ENCODE results near the gene MBD3L3.
A peak's percentile ranks its signal among the peaks of the same experiment; 100 is the strongest.
"Not testable (repeated sequence)": the region's sequence is repeated elsewhere in the genome, so short reads cannot be mapped to it uniquely, and the experiment has no call there.

MBD3L3 gene

GRCh38 chr19:7063764-7064418 lies 5.4 kb upstream of the MBD3L3 start:
- DNase-seq (ENCODE audit: extremely low read depth in 1 of 2, low read depth in 1 of 2), result no peak

- DNase-seq (ENCODE audit: extremely low read depth in 1 of 2, low read depth in 1 of 2), result no peak
These were observed 4.9 kb upstream of the MBD3L3 start for GRCh38 chr19:7063339-7063738.

- DNase-seq (ENCODE audit: extremely low read depth in 1 of 2, low read depth in 1 of 2), result not testable (repeated sequence)
These were observed 1.5 kb upstream of the MBD3L3 start for GRCh38 chr19:7059977-7060376.

GRCh38 chr19:7056371-7056770 lies 2.1 kb downstream of the MBD3L3 start:
- DNase-seq (ENCODE audit: extremely low read depth in 1 of 2, low read depth in 1 of 2), result not testable (repeated sequence)

- not testable (repeated sequence) for DNase-seq (ENCODE audit: extremely low read depth in 1 of 2, low read depth in 1 of 2)
These were observed 2.8 kb downstream of the MBD3L3 start for GRCh38 chr19:7055679-7056078.

- DNase-seq (ENCODE audit: extremely low read depth in 1 of 2, low read depth in 1 of 2), result not testable (repeated sequence)
These were observed 3.7 kb downstream of the MBD3L3 start for GRCh38 chr19:7054635-7055368.

- DNase-seq (ENCODE audit: extremely low read depth in 1 of 2, low read depth in 1 of 2), result not testable (repeated sequence)
These were observed 5.6 kb downstream of the MBD3L3 start for GRCh38 chr19:7052896-7053295.

GRCh38 chr19:7051421-7051820 lies 7.1 kb downstream of the MBD3L3 start:
- DNase-seq (ENCODE audit: extremely low read depth in 1 of 2, low read depth in 1 of 2), result not testable (repeated sequence)

- not testable (repeated sequence) for DNase-seq (ENCODE audit: extremely low read depth in 1 of 2, low read depth in 1 of 2)
These were observed 9.5 kb downstream of the MBD3L3 start, which contains the start of gene MBD3L2 for GRCh38 chr19:7049021-7049420. MBD3L2 (plus strand) TSS chr19:7049321; CDS start chr19:7049374, 53 bp downstream.

- DNase-seq (ENCODE audit: extremely low read depth in 1 of 2, low read depth in 1 of 2), result not testable (repeated sequence)
These were observed 16.9 kb downstream of the MBD3L3 start for GRCh38 chr19:7041563-7041962.

GRCh38 chr19:7040079-7040478 lies 18.4 kb downstream of the MBD3L3 start, which contains the start of gene MBD3L4:
MBD3L4 (minus strand) TSS chr19:7040179; CDS start chr19:7040144, 35 bp downstream.
- DNase-seq (ENCODE audit: extremely low read depth in 1 of 2, low read depth in 1 of 2), result not testable (repeated sequence)

- not testable (repeated sequence) for DNase-seq (ENCODE audit: extremely low read depth in 1 of 2, low read depth in 1 of 2)
These were observed 28.2 kb downstream of the MBD3L3 start, which contains the start of gene MBD3L5 for GRCh38 chr19:7030278-7030677. MBD3L5 (plus strand) TSS chr19:7030578; CDS start chr19:7030612, 34 bp downstream.

- not testable (repeated sequence) for DNase-seq (ENCODE audit: extremely low read depth in 1 of 2, low read depth in 1 of 2)
These were observed 29.7 kb downstream of the MBD3L3 start for GRCh38 chr19:7028790-7029189.

GRCh38 chr19:7021331-7021730 lies 37.1 kb downstream of the MBD3L3 start, which contains the start of gene MBD3L2B:
MBD3L2B (minus strand) TSS chr19:7021431; CDS start chr19:7021397, 34 bp downstream.
- DNase-seq (ENCODE audit: extremely low read depth in 1 of 2, low read depth in 1 of 2), result not testable (repeated sequence)

- DNase-seq (ENCODE audit: extremely low read depth in 1 of 2, low read depth in 1 of 2), result no peak
These were observed 39.6 kb downstream of the MBD3L3 start for GRCh38 chr19:7018828-7019227.

GRCh38 chr19:7013678-7014077 lies 44.8 kb downstream of the MBD3L3 start:
- DNase-seq (ENCODE audit: extremely low read depth in 1 of 2, low read depth in 1 of 2), result no peak

GRCh38 chr19:7010722-7011593 lies 47.5 kb downstream of the MBD3L3 start:
- peak in 1 of 2 donors; percentile 27 for DNase-seq (ENCODE audit: extremely low read depth in 1 of 2, low read depth in 1 of 2)

GRCh38 chr19:7007859-7008258 lies 50.6 kb downstream of the MBD3L3 start:
- DNase-seq (ENCODE audit: extremely low read depth in 1 of 2, low read depth in 1 of 2), result no peak

Data from stimulated activated CD8-positive, alpha-beta memory T cell treated with anti-CD3 and anti-CD28 coated beads, Interleukin-7, amount 100 ng/mL, for 48 hours (primary cell).